EL (cell line): Measurements from ENCODE around the gene RAB3GAP2.
"Not testable (repeated sequence)": the region's sequence is repeated elsewhere in the genome, so short reads cannot be mapped to it uniquely, and the experiment has no call there.

Source experiments
- DNase-seq: peaks from one replicate; pipeline ENCODE4 v3.0.0-alpha.2; 2016

Gene RAB3GAP2, protein sequence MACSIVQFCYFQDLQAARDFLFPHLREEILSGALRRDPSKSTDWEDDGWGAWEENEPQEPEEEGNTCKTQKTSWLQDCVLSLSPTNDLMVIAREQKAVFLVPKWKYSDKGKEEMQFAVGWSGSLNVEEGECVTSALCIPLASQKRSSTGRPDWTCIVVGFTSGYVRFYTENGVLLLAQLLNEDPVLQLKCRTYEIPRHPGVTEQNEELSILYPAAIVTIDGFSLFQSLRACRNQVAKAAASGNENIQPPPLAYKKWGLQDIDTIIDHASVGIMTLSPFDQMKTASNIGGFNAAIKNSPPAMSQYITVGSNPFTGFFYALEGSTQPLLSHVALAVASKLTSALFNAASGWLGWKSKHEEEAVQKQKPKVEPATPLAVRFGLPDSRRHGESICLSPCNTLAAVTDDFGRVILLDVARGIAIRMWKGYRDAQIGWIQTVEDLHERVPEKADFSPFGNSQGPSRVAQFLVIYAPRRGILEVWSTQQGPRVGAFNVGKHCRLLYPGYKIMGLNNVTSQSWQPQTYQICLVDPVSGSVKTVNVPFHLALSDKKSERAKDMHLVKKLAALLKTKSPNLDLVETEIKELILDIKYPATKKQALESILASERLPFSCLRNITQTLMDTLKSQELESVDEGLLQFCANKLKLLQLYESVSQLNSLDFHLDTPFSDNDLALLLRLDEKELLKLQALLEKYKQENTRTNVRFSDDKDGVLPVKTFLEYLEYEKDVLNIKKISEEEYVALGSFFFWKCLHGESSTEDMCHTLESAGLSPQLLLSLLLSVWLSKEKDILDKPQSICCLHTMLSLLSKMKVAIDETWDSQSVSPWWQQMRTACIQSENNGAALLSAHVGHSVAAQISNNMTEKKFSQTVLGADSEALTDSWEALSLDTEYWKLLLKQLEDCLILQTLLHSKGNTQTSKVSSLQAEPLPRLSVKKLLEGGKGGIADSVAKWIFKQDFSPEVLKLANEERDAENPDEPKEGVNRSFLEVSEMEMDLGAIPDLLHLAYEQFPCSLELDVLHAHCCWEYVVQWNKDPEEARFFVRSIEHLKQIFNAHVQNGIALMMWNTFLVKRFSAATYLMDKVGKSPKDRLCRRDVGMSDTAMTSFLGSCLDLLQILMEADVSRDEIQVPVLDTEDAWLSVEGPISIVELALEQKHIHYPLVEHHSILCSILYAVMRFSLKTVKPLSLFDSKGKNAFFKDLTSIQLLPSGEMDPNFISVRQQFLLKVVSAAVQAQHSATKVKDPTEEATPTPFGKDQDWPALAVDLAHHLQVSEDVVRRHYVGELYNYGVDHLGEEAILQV (N-terminal part only)

DNA sequence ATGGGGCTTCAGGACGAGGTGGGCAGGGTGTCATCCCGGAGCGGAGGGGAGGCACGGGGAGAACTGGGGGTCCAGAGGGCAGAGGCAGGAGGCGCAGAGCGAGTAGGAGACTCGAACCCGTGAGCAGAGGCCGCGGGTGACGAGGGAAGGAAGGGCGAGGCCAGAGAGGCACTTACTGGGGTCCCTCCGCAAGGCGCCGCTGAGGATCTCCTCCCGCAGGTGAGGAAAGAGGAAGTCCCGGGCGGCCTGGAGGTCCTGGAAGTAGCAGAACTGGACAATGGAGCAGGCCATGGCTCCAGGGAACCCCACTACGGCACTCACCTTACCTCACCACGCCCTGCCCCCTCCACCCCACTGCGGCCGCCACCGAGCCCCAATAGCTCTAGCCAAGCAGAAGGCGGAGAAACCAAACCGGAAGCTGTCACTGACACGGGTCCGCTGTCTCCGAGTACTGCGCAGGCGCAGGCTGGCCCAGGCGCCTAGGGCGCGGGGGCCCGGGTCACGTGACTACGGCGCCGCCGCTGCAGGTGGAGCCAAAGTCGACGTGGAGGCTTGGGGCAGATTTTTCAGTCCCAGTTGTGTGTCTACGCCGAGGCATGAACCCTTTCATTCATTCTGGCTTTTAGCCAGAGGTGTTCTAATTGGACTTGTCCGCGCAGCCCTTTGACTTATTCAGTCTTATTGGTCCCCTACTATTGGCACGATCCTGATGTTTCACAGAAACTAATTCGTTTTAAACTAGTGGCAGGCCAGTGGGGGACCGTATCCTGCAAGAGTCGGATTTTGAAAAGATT, at the start of gene RAB3GAP2:
RAB3GAP2 (minus strand) TSS at position 407 of the 794 bp plus-strand sequence; CDS start at position 291, 116 bp downstream.
- peak; percentile 94 for DNase-seq

DNA sequence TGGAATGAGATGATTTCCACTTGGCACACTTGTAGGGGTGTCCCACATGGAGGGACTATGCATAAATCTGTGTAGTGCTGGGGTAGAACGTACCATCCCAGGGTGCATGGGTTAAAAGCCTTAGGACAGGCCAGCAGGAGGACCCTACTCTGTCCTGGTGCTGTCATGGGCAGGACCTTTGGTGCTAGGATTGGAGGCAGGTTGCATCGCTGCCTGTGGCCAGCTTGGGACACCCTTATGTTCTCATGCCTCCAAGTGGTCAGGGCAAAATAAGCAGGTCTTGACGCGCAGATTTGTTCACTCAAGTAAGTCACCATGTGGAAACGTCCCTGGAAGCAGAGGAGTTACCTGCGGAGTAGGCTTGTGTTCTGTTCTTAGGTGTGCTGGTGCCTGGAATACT, 49.5 kb upstream of the RAB3GAP2 start:
- DNase-seq: no peak

DNA sequence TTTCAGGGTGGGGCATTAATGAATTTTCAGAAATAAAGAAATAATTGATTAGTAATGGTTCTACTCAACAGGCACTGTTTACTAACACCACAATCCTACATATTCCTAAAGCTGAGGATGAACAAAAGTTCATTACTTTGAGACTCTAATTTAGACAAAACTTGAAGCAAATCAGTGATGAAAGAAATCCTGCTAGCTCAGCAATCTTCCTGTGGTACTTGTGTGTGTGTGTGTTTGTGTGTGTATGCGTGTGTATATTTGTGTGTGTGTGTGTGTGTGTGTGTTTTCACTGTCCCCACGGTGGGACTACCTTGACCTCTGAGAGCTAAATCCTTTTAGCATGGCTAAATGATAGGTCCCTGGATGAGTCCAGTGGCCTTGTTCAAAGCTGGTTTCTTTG, 48.5 kb upstream of the RAB3GAP2 start:
- no peak for DNase-seq

DNA sequence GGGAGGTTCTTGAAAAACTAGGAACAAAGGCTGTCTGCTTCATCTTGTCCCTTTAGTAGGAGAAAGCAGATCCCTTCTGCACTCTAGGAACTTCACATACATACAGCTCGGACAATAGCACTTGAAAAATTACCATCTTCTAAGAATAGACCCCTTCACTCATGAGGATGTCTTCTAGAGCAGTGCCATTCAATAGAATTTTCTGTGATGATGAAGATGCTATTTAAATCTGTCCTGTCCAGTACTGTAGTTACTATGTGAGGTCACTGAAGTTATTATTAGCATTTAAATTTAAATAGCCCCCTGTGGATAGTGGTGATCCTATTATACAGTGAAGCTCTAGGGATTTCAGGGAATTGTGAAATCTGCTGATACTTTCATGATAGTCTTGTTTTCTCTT, 46.4 kb upstream of the RAB3GAP2 start:
- DNase-seq: no peak

DNA sequence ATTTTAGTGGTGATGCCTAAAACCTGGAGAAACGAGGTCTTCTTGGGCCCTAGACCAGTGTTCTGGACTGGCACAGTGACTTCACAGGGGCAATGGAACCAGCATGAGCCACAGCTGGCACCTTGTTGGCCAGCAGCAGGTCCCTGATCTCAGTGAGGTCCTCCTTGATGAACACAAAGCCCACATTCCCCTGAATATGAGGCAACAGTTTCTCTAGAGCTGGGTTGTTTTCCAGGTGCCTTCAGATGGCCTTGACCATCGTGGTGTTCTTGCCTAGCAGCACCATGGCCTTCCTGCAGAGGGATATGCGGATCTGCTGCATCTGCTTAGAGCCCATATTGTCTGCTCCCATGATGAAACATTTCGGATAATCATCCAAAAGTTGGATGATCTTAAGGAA, 44.9 kb upstream of the RAB3GAP2 start:
- DNase-seq: no peak

DNA sequence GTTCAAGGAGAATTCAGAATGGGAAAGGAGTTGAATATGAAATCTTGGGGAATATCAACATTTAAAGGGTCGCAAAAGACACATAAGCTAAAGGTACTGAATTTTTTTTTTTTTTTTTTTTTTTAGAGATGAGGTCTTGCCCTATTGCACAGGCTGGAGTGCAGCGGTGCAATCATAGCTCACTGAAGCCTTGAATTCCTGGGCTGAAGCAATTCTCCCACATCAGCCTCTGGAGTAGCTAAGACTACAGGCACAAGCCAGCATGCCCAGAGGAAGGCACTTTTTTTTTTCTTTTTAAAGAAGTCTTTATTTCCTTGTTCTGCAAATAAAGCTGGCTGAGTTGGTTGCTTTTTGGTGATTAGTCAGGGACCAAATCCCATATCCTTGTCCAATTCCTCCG, 44.1 kb upstream of the RAB3GAP2 start:
- no peak for DNase-seq

DNA sequence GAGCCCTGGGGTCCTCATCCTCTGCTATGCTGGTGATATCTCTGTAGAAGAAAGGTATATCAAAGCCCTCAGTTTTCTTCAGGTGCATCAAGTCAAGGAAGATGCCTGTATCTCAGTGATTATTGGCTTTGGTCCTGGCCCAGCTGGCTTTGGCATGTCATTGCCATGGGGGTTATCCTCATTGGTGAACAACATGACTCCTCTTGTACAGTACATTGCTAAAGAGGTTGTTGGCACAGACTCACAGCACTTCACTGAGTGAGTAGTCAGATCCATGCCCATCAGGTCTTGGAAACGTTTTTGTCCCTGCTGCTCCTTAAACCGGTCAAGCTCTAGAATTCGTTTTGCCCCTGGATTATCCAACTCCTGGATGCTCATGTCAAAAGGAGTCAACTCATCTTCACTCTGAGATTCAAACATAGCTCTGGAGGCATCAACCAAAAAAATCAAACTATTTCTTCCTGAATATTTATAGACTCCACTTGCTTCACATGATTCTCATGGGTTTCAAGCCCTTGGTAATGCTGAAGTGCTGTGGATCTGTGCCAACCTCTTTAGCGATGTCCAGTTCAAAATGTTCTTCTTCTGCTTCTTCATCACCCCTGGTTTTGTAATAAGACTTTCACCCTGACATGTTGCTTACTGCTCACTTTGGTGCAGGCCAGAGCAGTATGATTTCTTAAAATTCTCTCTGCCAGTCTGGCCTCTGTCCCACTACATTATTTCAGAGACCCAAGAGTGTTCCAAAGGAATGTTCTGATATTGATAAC, 43.0 kb upstream of the RAB3GAP2 start:
- DNase-seq: no peak

DNA sequence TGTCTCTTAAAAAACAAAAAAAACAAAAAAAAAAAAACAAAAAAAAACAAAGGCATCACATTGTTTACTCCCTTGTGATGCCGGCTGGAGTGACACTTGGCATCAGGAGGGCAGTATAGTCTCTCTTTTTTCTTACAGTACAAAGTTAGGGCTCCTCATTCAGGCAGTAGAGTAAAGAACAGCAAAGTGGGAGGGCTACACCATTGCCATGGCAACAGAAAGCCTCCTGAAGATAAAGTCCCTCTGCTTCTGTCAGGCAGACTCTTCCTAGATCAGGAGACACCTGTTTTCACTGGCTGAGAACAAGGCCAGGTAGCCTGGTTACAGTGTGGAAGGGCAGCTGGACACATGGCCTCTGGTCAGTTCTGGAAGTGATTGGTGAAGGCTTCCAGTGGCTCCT, 41.3 kb upstream of the RAB3GAP2 start:
- DNase-seq: no peak

DNA sequence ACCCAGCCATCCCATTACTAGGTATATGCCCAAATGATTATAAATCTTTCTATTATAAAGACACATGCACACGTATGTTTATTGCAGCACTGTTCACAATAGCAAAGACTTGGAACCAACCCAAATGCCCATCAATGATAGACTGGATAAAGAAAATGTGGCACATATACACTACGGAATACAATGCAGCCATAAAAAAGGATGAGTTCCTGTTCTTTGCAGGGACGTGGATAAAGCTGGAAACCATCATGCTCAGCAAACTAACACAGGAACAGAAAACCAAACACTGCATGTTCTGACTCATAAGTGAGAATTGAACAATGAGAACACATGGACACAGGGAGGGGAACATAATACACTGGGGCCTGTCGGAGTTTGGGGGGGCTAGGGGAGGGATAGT, 37.9 kb upstream of the RAB3GAP2 start:
- not testable (repeated sequence) for DNase-seq

DNA sequence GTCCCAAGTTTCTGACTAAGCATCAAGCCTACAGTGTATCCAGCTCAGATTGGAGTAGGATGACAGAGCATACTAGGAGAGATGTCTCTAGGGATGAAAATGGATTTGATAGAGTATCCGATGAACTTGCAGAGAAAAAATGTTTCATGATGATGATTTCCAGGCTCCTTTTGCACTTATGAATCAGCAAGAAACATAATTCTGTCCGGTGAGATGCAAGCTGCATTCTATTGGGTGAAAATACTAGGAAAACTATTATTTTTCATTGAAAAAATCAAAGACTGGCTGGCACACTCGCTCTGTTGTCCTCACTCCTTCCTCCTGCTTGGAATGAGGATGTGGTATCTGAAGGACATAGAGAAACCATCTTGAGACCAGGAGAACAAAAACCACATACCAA, 35.4 kb upstream of the RAB3GAP2 start:
- DNase-seq: no peak

DNA sequence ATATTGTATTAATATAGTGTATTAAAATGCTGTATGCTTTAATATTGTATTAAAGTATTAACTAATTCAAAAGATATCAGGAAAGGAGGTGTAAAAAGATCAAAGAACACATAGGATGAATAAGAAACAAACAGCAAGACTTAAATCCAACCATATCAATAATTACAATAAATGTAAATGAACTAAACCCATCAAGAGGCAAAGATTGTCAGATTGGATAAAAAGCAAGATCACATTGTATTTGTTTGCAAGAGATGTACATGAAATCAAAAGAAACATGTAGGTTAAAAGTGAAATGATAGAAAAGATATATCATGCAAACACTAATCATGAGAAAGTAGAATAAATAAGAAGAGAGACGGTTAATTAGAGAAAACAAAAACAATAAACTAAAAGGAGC, 34.1 kb upstream of the RAB3GAP2 start:
- no peak for DNase-seq

DNA sequence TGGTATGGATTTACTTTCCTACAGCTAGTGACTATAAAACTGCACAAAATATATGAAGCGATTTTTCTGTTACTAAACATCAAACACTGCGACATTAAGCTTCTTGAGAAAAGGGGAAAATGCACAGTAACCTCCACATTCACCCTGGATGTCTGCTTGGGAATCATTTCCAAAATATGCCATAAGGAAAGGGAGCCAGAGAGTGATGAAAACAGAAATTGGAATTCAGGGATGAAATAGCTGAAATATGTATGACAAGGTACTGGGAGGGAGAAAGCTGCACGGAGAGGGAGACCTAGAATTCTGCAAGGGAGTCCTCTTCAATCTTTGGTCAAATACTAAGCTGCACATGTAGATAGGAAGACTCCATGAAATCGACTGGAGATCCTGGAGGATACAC, 31.6 kb upstream of the RAB3GAP2 start:
- no peak for DNase-seq

DNA sequence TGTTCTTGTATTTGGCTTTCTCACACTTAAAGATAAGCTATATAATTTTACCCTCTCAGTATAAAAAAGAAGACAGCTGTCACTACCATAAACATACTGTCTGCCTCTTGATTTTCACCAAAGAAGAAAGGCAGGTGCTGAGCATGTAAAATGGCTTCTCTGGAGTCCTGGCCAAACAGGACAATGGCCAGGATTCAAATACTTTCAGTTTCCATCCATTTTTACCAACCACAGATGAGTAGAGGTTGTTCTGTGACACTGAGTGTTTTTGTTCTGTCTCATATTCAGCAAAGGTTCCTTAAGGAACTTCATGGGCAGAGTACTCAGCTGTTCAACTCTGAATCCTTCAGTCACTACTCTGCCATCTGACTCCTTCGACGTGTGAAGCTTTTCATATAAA, 29.4 kb upstream of the RAB3GAP2 start:
- no peak for DNase-seq

DNA sequence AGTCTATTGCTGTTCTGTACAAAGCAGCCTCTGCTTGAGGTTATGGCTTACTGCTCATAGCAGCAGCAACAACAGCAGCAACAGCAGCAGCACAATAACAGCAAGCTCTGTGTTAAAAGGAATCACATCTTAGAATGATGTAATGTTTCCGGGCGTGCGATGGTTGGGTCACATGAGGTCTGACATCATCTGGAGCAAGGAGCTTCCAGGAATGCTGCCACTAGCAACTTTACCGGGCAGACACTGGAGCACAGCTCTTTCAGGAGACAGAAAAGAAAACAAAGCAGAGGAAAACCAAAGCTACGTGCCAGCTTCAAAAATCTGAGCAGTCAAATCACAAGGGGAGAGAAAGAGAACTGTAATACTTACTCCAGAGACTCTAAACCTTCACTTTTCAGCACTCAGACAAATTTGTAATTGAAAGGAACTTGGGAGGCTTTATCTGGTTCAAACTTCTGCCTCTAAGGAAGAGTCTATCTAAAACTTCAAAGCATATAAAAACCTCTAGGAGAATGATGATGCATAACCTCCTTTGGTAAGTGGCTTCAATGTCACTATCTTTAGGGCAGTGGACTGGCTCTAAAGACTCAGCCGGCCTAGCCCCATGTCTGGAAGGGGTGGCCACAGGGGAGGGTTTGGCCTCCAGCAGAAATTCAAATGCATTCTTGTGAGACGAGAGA, 28.3 kb upstream of the RAB3GAP2 start:
- peak; percentile 91 for DNase-seq

DNA sequence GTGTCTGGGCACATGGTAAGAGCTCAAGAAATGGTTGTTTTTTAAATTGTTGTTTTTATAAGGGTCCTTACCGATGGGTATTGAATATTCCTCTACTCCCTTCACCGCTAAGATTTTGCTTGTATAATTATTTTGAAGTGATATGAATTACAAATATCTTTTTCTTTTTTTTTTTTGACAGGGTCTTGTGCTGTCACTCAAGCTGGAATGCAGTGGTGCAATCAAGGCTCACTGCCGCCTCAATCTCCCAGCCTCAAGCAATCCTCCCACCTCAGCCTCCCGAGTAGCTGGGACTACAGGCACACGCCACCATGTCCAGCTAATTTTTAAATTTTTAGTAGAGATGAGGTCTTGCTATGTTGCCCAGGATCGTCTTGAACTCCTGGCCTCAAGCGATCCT, 27.1 kb upstream of the RAB3GAP2 start:
- DNase-seq: no peak

DNA sequence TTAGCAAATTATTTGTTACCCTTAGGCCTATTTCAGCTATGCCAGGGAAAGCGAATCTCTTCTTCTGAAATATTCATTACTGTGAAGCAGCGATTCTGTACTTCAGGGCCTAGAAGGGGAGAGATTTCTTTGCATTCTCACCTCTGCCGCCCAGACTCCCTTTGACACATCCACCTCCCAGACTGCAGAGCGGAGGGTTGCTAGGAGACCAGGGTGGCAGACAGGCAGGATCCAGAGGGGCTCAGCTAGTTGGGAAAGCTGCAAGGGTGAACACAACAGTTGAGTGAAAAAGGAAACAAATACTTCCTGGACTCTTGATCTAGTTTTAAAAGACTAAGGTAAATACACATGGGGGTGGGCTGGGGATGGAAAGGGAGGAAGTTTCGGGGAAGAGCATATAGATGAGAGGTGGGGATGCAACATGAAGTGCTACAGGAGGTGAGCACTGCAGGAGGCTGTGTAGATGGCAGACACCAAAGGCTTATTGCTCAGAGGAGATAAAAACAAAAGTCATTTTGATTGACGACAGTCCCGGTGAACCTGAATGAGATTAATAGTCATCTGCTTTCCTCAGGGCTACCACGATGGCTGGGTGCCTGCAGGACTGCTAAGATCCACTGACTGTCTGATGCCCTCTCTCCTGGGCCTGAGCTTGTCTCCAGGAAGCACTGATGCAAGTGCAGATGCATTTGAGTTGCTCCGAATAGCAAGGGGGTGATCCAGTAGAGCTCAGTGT, 26.4 kb upstream of the RAB3GAP2 start:
- no peak for DNase-seq

DNA sequence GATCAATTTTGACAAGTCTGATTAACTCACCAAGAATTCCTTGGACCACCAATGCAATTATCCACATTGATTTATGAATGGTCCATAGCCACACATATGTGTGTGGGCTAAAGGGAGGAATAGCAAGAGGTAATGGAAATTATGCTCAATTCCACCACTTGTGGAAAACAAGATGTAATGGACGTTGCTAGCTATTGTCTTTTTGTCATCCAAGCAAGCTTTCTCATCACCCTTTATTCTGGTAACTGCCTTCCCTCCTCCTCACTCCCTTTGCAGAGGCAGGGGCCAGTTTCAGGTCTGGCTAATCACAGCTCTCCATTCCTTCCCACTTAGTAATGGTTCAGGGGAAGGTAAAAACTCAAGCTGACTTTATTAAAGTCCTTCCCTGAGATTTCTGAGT, 24.7 kb upstream of the RAB3GAP2 start:
- DNase-seq: peak; percentile 14

DNA sequence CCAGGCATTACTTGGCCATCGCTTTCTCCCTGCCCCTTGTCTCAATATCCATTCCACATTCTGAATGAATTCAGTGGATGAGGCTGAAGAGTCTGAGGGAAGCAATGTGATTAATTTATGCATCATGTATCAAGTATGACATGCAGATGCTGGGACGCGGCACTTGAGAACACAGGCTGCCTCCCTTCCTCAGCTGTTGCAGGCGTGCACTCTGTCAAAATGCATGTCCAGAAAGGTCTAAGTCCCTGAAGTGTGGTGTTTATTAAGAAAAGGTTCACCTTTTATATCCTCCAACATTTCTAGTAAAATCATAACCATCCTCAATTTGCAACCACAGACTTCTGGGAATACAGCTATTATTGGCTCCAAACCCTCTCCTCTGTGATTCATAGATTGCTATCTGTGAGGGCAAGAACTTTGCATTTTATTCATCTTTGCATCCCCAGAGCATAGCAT, 22.6 kb upstream of the RAB3GAP2 start:
- DNase-seq: peak; percentile 77

DNA sequence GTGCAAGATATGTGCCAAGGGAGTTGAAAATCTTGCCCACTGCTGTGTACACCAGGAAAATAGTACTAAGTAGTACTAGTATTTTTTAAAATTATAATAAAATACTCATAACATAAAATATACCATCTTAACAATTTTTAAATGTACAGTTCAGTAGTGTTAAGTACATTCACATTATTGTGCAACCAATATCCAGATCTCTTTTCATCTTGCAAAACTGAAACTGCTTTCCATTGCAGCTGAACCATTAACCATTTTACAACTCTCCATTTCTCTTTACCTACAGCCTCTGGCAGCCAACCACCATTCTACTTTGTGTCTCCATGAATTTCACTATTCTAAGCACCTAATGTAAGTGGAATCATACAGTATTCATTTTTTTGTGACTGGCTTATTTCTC, 19.3 kb upstream of the RAB3GAP2 start:
- no peak for DNase-seq

DNA sequence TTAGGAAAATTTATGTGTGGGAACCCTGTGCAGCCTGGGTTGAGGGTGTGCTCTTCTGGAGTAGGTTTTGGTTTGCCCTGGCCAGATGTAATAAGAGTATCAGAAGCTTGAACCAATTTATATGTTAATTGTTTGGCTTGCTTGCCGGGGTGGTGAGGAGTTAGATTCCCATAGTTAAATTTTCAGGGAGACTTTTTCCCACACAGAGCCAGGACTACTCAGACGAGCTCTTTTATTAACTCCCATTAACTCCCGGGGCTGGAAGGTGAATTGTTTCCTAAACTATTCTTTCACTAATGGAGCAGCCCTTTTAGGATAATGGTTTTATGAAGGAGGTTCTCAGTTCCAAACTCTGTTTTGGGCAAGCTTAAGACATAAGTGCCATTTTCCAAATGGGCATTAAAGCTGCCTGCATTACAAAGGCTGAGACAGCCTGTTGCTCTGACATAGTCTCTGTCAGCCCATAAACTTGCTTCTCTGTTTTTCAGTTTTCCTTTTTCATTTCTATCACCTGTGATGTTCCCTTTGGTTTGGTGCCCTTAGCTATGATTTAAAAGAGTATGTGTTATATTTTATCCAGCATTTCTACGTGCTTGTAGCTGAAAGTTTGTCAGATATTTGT, 18.0 kb upstream of the RAB3GAP2 start:
- no peak for DNase-seq
